DOHH2 (cell line): ENCODE results near the gene ESRRB.
A peak's percentile ranks its signal among the peaks of the same experiment; 100 is the strongest.

Source experiments
- H3F3A ChIP-seq: fragments of 200-600 bp; sonication (generic), shearing (Covaris generic); 2 replicates; pipeline ENCODE4 v1.6.0; 2016; ENCODE audit warnings: antibody characterized with exemption, mild to moderate bottlenecking; ENCODE audit not compliant: control insufficient read depth, insufficient read depth
- H3K27ac ChIP-seq: fragments of 200-600 bp; sonication (generic); 2 replicates; pipeline ENCODE4 v1.5.1; 2014; ENCODE audit warnings: low read depth, mild to moderate bottlenecking, low read length, moderate library complexity
- H3K27me3 ChIP-seq: fragments of 200-600 bp; sonication (generic); 2 replicates; pipeline ENCODE4 v1.6.1; 2014; ENCODE audit warnings: mild to moderate bottlenecking, low read length, mixed read lengths; ENCODE audit not compliant: control insufficient read depth
- H3K36me3 ChIP-seq: fragments of 200-600 bp; sonication (generic); 2 replicates; pipeline ENCODE4 v1.6.1; 2014; ENCODE audit warnings: mild to moderate bottlenecking, low read length, moderate library complexity, mixed read lengths; ENCODE audit not compliant: control insufficient read depth
- H3K4me1 ChIP-seq: fragments of 200-600 bp; sonication (generic); 2 replicates; pipeline ENCODE4 v1.6.1; 2014; ENCODE audit warnings: mild to moderate bottlenecking, low read length, mixed read lengths; ENCODE audit not compliant: control insufficient read depth
- H3K4me2 ChIP-seq: fragments of 200-600 bp; sonication (generic); 2 replicates; pipeline ENCODE4 v1.6.0; 2014; ENCODE audit warnings: mild to moderate bottlenecking, low read length, moderate library complexity
- H3K4me3 ChIP-seq: fragments of 200-600 bp; sonication (generic); 2 replicates; pipeline ENCODE4 v1.5.1; 2014; ENCODE audit warnings: mild to moderate bottlenecking, low read length, mixed read lengths
- H3K79me2 ChIP-seq: fragments of 200-600 bp; sonication (generic); 2 replicates; pipeline ENCODE4 v1.6.1; 2014; ENCODE audit warnings: mild to moderate bottlenecking, low read length, mixed read lengths; ENCODE audit not compliant: control insufficient read depth
- H3K9me2 ChIP-seq: fragments of 200-600 bp; sonication (generic); replicated peaks from 2 replicates; pipeline ENCODE4 v1.6.1; 2014; ENCODE audit warnings: mild to moderate bottlenecking, low read length, mixed read lengths; ENCODE audit not compliant: control insufficient read depth
- H3K9me3 ChIP-seq: fragments of 200-600 bp; sonication (generic); 2 replicates; pipeline ENCODE4 v1.6.1; 2014; ENCODE audit warnings: antibody characterized with exemption, low read length, mixed read lengths; ENCODE audit not compliant: control insufficient read depth, insufficient read depth
- H4K20me1 ChIP-seq: fragments of 200-600 bp; sonication (generic); 2 replicates; pipeline ENCODE4 v1.6.0; 2014; ENCODE audit warnings: low read depth, mild to moderate bottlenecking, antibody characterized with exemption, low read length, moderate library complexity; ENCODE audit not compliant: control insufficient read depth, insufficient read depth
- CTCF ChIP-seq: fragments of 200-600 bp; sonication (generic); IDR thresholded peaks from one replicate; pipeline ENCODE4 v1.5.1; 2014; ENCODE audit warnings: antibody characterized with exemption, mild to moderate bottlenecking, low read depth, low read length; ENCODE audit not compliant: poor library complexity, severe bottlenecking
- EZH2phosphoT487 ChIP-seq: fragments of 200-600 bp; sonication (generic); IDR thresholded peaks from 2 replicates; pipeline ENCODE4 v1.6.1; 2017; ENCODE audit warnings: borderline replicate concordance, mild to moderate bottlenecking, antibody characterized with exemption, low read length, moderate library complexity, mixed read lengths

The ESRRB gene

DNA sequence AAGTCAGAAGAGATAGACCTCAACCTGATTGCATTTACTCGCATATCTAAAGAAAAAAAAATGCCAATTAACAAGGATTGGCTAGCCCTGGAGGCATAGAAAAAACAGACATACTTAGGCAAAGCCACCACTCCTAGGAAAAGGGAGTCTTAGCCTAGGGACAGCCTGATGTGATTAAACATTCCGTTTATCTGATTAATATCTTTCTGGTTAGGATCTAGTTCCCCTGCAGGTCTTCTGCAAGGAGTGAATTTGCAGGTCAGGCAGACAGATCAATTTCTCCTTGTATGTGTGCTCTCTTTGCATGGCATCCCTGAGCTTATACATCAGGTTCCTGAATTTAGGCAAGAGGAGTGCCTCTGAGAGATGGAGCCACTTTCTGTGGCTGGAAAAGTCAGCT is 70.5 kb downstream of the ESRRB start:
- Histone ChIP-seq H3K79me2 (no peaks in the 10 kb centered on the region), H3K4me3 (no peak overlapping the region), H3K9me2 (no peaks in the 10 kb centered on the region), H3F3A (no peaks in the 10 kb centered on the region), H4K20me1 (no peaks in the 10 kb centered on the region), H3K27ac (no peak overlapping the region), H3K4me1 (no peaks in the 10 kb centered on the region), H3K4me2 (no peak overlapping the region), H3K36me3 (no peaks in the 10 kb centered on the region), H3K9me3 (no peaks in the 10 kb centered on the region), H3K27me3 (0 out of 2 replicates have a peak, but pooled peaks cover 2% of the 10 kb centered on the region)
- TF ChIP-seq EZH2phosphoT487: no peak
- TF ChIP-seq CTCF: no peak

GRCh38 chr14:76446921-76447320 is 71.0 kb downstream of the ESRRB start:
- Histone ChIP-seq H3K27me3 (0 out of 2 replicates have a peak, but pooled peaks cover 2% of the 10 kb centered on the region), H3K9me3 (no peaks in the 10 kb centered on the region), H3K4me3 (no peak overlapping the region), H3F3A (no peaks in the 10 kb centered on the region), H3K4me1 (no peaks in the 10 kb centered on the region), H4K20me1 (no peaks in the 10 kb centered on the region), H3K4me2 (no peak overlapping the region), H3K36me3 (no peaks in the 10 kb centered on the region), H3K79me2 (no peaks in the 10 kb centered on the region), H3K9me2 (no peaks in the 10 kb centered on the region), H3K27ac (no peak overlapping the region)
- TF ChIP-seq CTCF (no peak), EZH2phosphoT487 (no peak)

- H3K27me3 ChIP-seq: no peaks in the 10 kb centered on the region
- no peaks in the 10 kb centered on the region for H3K79me2 ChIP-seq
- no peak overlapping the region for H3K4me2 ChIP-seq
- no peaks in the 10 kb centered on the region for H3K9me2 ChIP-seq
- H3K36me3 ChIP-seq: no peaks in the 10 kb centered on the region
- no peaks in the 10 kb centered on the region for H3K4me1 ChIP-seq
- H3K4me3 ChIP-seq: no peak overlapping the region
- no peak overlapping the region for H3K27ac ChIP-seq
- H4K20me1 ChIP-seq: no peaks in the 10 kb centered on the region
- TF ChIP-seq CTCF: no peak
- no peak for TF ChIP-seq EZH2phosphoT487
- no peaks in the 10 kb centered on the region for H3F3A ChIP-seq
- no peaks in the 10 kb centered on the region for H3K9me3 ChIP-seq
These were observed 74.5 kb downstream of the ESRRB start for GRCh38 chr14:76450476-76450875.

- Histone ChIP-seq H3K27ac (no peak overlapping the region), H3K4me3 (no peak overlapping the region), H3K4me2 (no peak overlapping the region), H3K79me2 (no peaks in the 10 kb centered on the region), H3K9me3 (no peaks in the 10 kb centered on the region), H4K20me1 (no peaks in the 10 kb centered on the region), H3K9me2 (no peaks in the 10 kb centered on the region), H3K27me3 (no peaks in the 10 kb centered on the region), H3K36me3 (no peaks in the 10 kb centered on the region), H3K4me1 (no peaks in the 10 kb centered on the region), H3F3A (no peaks in the 10 kb centered on the region)
- TF ChIP-seq CTCF: peak; percentile 78
- TF ChIP-seq EZH2phosphoT487: no peak
These were observed 80.3 kb downstream of the ESRRB start for GRCh38 chr14:76456200-76456599.
